Mammary epithelial cell (primary cell): ENCODE data around the gene CDK19.

Source experiments
- EZH2 ChIP-seq: IDR thresholded peaks from 2 replicates; pipeline ENCODE4 v1.6.1; 2012; ENCODE audit warnings: low read length, inconsistent platforms, borderline replicate concordance
- TF ChIP-seq, protein P1 (sequence below), 2 donors: IDR thresholded peaks in 1 of 2; conservative IDR thresholded peaks in 1 of 2; 2 replicates each; pipeline ENCODE4 v1.5.1; 2011 to 2012; ENCODE audit warnings: inconsistent platforms in 2 of 2, low read length in 2 of 2, mild to moderate bottlenecking in 2 of 2, control low read depth in 1 of 2, low read depth in 1 of 2; ENCODE audit not compliant: insufficient read depth in 1 of 2; ENCODE audit errors: extremely low read depth in 1 of 2

- TF ChIP-seq, protein P1, sequence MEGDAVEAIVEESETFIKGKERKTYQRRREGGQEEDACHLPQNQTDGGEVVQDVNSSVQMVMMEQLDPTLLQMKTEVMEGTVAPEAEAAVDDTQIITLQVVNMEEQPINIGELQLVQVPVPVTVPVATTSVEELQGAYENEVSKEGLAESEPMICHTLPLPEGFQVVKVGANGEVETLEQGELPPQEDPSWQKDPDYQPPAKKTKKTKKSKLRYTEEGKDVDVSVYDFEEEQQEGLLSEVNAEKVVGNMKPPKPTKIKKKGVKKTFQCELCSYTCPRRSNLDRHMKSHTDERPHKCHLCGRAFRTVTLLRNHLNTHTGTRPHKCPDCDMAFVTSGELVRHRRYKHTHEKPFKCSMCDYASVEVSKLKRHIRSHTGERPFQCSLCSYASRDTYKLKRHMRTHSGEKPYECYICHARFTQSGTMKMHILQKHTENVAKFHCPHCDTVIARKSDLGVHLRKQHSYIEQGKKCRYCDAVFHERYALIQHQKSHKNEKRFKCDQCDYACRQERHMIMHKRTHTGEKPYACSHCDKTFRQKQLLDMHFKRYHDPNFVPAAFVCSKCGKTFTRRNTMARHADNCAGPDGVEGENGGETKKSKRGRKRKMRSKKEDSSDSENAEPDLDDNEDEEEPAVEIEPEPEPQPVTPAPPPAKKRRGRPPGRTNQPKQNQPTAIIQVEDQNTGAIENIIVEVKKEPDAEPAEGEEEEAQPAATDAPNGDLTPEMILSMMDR (conservative IDR thresholded peaks at IDR 0.05 in 1 of 2, IDR thresholded peaks at IDR 0.05 in 1 of 2; ENCODE audit: extremely low read depth in 1 of 2, insufficient read depth in 1 of 2, low read depth in 1 of 2, low read length in 2 of 2) = no peak
- no peak for TF ChIP-seq EZH2
These were observed 253.6 kb downstream of the CDK19 start for GRCh38 chr6:110561696-110562095.
